Activated naive CD8-positive, alpha-beta T cell treated with anti-CD3 and anti-CD28 coated beads, Interleukin-2, amount 50 U/mL, for 16 hours (primary cell): ENCODE data around the gene SLC28A3.

Source experiments
- DNase-seq: peaks from one replicate; pipeline ENCODE4 v3.0.0-alpha.2; 2020; ENCODE audit warnings: low read depth, low spot score

The SLC28A3 gene

DNA sequence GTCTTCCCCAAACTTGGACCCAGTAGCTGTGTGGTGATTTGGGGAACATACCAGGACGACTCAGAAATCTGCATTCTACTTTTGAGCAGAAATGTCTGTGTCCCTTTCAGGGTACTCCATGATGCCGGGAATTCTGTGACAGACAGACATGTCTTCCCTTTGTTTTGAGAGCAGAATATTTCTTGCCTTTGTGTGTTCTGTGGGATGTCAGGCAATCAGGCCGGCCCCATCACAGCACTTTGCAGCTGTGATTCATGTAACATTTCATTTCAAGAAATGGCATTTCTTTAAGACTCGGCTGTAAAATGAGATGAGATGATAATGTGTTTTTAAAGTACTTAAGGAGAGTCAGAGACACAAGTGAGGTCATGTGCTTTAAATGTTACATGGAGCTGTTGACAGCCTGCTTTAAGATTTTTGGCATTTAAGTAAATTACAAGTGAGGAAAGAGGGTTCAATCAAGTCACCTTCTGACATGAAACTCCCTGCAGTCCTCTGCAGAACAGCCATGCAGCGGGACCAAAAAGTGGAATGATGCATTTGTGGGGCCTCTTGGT lies 98.7 kb downstream of the SLC28A3 start:
- DNase-seq = no peak

GRCh38 chr9:84239343-84239742 lies 101.2 kb downstream of the SLC28A3 start:
- DNase-seq = no peak

DNA sequence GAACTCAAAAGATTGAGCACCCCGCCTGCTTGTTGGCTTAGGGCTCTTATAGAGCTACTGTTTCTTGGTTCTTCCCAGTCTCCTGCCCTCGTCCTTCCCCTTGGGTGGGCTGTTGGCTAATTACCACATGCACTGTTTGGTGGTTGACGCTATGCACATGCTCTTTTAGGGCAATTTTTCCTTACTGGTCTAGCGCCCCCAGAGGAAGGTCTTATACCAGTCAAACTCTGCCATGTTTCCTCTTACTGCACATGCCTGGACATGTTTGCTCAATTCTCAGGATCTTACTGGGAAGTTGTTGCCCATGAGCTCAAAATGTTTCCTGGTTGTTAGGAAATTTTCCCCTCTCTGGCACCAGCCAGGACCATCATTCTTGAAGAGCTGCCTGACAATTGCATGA lies 101.9 kb downstream of the SLC28A3 start:
- DNase-seq = no peak

- DNase-seq = no peak
These were observed 105.0 kb downstream of the SLC28A3 start for GRCh38 chr9:84235511-84235910.

DNA sequence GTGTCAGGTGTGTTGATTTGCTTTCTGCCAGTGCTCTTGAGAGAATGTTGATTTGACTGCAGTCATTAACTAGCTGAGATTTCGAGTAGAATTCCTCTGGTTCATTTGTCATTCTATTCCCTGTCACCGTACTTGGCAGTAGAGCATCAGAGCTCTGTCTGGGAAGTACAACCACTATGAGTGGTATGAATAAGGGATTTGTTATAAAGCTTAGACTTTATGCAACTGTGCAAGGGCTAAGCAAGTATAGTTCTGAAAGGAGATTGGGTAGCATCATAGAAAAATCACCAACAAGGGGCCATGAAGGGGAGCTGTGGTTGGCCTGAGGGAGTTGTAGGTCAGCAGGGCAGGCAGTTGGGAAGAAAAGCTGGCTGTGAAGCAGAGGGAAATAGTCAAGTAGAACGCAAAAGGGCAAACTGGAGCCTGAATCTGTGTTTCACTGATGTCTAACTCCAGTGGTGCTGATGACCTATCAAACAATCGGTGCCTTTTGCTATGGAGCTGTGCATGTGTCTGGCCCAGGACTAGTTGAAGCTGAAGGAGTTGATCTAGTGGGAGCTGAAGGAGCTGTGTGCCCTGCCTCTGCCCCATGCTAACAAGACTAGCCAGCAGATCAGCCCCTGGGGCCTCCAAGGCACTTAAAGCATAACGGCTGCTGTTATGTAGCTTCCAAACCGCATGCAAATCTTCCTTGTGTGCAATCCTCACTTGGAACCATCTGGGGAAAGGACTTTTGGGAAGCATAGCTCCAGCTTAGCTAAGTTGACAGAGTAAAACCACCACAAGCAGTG lies 110.0 kb downstream of the SLC28A3 start:
- no peak for DNase-seq

- DNase-seq = no peak
These were observed 111.4 kb downstream of the SLC28A3 start for GRCh38 chr9:84229191-84229590.

GRCh38 chr9:84228130-84228720 lies 112.3 kb downstream of the SLC28A3 start:
- no peak for DNase-seq

- DNase-seq = no peak
These were observed 114.4 kb downstream of the SLC28A3 start for GRCh38 chr9:84226126-84226525.
